ENCODE data around the gene FBXL17. TPM values are rescaled to one million over a fixed set of nuclear protein-coding genes. Genes with fewer than 3 reads are reported as not detected.

Gene FBXL17
- total and polyA plus RNA-seq, 2 donors (not counting 1 experiment from before 2014, with no cell fraction given): 7.3 to 40.3 TPM

- WGBS (ENCODE audit: insufficient coverage): 100% methylated on average over 2 of the region's 3 CpGs
- H3K27ac Mint-ChIP-seq: no peak overlapping the region
- intact Hi-C loops (cut with micrococcal nuclease): no loop called here
These were observed 28.8 kb downstream of the FBXL17 start for GRCh38 chr5:108353087-108353486.

More at GRCh38 chr5:108353087-108353486, 28.8 kb downstream of the FBXL17 start:
- H3K27ac ChIP-seq (ENCODE audit: low read length in 2 of 2): no peak overlapping the region
- POLR2A ChIA-PET: no interaction called here
- H2AFZ ChIP-seq (ENCODE audit: insufficient read depth, low read depth, low read length, poor library complexity, severe bottlenecking): no peak overlapping the region
- Mint-ChIP-seq H3K9me3 (ENCODE audit: insufficient read depth) (no peaks in the 10 kb centered on the region), H3K4me3 (no peak overlapping the region), H3K27me3 (no peaks in the 10 kb centered on the region), H3K4me1 (no peaks in the 10 kb centered on the region)
- H3K27me3 ChIP-seq (replicated peaks in 1 of 4; ENCODE audit: control extremely low read depth in 1 of 4, control insufficient read depth in 3 of 4, insufficient read depth in 4 of 4, low read length in 3 of 4): no peaks in the 10 kb centered on the region
- DNase-seq: no peak
- no peaks in the 10 kb centered on the region for H4K20me1 ChIP-seq (ENCODE audit: control insufficient read depth, insufficient read depth, low read length, poor library complexity, severe bottlenecking)
- peaks cover 4% of the 10 kb centered on the region for H3K79me2 ChIP-seq (ENCODE audit: control insufficient read depth, insufficient read depth, low read length)
- no peaks in the 10 kb centered on the region for H3K4me1 ChIP-seq (ENCODE audit: control insufficient read depth in 2 of 2, insufficient read depth in 2 of 2, low read length in 2 of 2)
- H3K4me2 ChIP-seq (replicated peaks; ENCODE audit: low read depth, low read length, poor library complexity, severe bottlenecking): no peak overlapping the region
- no peaks in the 10 kb centered on the region for H3K9me3 ChIP-seq (ENCODE audit: control extremely low read depth in 1 of 3, control insufficient read depth in 2 of 3, insufficient read depth in 1 of 3, low read length in 2 of 3)
- CTCF ChIA-PET: interaction anchor here (3.0 kb wide), 1 partner anchor 93 kb away, joined by 12 read pairs; no protein-coding TSS in a partner anchor
- peaks cover 0 to 5% of the 10 kb centered on the region in 2 experiments for H3K36me3 ChIP-seq (replicated peaks in 1 of 2; ENCODE audit: control extremely low read depth in 1 of 2, control insufficient read depth in 1 of 2, extremely low read depth in 1 of 2, insufficient read depth in 2 of 2, low read length in 1 of 2)
- TF ChIP-seq CTCF (IDR thresholded peaks at IDR 0.05) (no peak), EZH2 (IDR thresholded peaks at IDR 0.05; ENCODE audit: borderline replicate concordance, insufficient read depth, low read depth, low read length, poor library complexity, severe bottlenecking) (no peak)
- no peak overlapping the region for H3K9ac ChIP-seq (ENCODE audit: low read length)
- no peak overlapping the region for H3K4me3 ChIP-seq (ENCODE audit: control extremely low read depth in 1 of 5, extremely low read depth in 1 of 5, insufficient read depth in 1 of 5, low read depth in 2 of 5, low read length in 4 of 5)
- ATAC-seq (ENCODE audit: low read depth): no peak
